ENCODE results near the gene IDH3G. TPM values are rescaled to one million over a fixed set of nuclear protein-coding genes. Genes with fewer than 3 reads are reported as not detected.

The IDH3G gene
- total RNA-seq, 1 donor from 2014 or later = 58.5 TPM

DNA sequence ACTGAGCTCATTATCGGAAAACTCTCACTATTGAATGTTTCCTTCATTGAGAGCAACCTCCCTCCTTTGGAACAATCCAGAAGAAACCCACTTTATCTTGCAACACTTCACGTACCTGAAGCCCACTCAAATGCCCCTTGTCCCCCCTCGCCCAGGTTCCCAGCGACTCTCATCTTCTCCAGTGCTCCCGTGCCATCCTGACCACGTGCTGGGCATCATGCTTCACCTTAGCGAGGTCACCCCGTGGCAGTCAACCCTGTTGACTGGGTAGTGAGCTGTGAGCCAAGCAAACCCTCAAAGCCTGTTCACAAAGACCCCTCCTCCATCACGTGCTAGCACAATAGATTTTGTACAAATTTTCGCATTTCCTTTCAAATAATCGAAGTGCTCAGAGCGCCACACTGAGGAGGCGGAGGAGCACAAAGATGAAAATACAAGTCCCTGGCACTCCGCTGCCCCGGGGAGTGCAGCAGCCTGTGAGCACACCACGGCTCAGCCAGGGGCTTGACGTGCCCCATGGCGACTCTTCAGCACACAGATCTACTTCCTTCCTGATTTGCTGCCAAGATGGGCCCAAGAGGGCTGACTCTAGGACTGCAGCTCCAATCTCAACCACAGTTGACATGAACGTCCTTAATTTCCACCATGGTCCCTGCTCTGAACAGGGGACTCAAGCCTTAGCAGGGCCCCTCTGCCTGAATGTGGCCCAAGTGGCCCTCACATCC, 20.6 kb upstream of the IDH3G start:
- intact Hi-C loops (cut with micrococcal nuclease) = loop anchor here (5.0 kb wide), 1 partner anchor 113 kb away; the partner anchor contains the start of gene ARHGAP4
- DNase-seq = no peak
- peaks cover 12% of the 10 kb centered on the region for H3K27me3 Mint-ChIP-seq
- ChIA-PET CTCF (no interaction called here), POLR2A (no interaction called here)
- no peaks in the 10 kb centered on the region for H3K9me3 Mint-ChIP-seq
- TF ChIP-seq, protein P1, sequence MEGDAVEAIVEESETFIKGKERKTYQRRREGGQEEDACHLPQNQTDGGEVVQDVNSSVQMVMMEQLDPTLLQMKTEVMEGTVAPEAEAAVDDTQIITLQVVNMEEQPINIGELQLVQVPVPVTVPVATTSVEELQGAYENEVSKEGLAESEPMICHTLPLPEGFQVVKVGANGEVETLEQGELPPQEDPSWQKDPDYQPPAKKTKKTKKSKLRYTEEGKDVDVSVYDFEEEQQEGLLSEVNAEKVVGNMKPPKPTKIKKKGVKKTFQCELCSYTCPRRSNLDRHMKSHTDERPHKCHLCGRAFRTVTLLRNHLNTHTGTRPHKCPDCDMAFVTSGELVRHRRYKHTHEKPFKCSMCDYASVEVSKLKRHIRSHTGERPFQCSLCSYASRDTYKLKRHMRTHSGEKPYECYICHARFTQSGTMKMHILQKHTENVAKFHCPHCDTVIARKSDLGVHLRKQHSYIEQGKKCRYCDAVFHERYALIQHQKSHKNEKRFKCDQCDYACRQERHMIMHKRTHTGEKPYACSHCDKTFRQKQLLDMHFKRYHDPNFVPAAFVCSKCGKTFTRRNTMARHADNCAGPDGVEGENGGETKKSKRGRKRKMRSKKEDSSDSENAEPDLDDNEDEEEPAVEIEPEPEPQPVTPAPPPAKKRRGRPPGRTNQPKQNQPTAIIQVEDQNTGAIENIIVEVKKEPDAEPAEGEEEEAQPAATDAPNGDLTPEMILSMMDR (IDR thresholded peaks at IDR 0.05) = no peak
- H3K4me1 Mint-ChIP-seq = peaks cover 7% of the 10 kb centered on the region
- no peaks in the 10 kb centered on the region for H3K36me3 Mint-ChIP-seq (ENCODE audit: low read depth)
- no peak for ATAC-seq (ENCODE audit: low read depth)
- H3K4me3 Mint-ChIP-seq = no peak overlapping the region
- peak overlapping the region; percentile 35 for H3K27ac Mint-ChIP-seq

DNA sequence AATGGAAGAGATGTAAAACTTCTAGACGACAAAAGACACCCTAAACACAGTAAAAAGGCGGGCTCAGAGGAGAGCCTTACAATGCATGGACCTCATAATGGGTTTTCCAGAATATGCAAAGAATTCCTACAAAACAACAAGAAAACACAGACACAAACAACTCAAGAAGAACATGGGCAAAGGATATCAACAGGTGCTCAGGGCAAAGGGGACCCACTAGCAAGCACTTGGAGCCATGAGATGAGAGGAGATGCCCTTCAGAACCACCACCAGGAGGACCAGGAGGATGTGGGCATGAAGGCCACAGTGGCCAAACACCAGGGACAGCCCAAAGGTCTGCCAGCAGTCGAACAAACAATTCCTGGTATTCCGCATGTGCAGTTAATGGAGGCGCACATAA, 19.0 kb upstream of the IDH3G start:
- CTCF ChIA-PET = no interaction called here
- Mint-ChIP-seq H3K27ac (no peak overlapping the region), H3K4me1 (peaks cover 7% of the 10 kb centered on the region), H3K36me3 (ENCODE audit: low read depth) (no peaks in the 10 kb centered on the region), H3K27me3 (peaks cover 8% of the 10 kb centered on the region), H3K9me3 (no peaks in the 10 kb centered on the region), H3K4me3 (no peak overlapping the region)
- DNase-seq = no peak
- no peak for ATAC-seq (ENCODE audit: low read depth)
- POLR2A ChIA-PET = no interaction called here
- TF ChIP-seq, protein P1 (IDR thresholded peaks at IDR 0.05) = no peak
- intact Hi-C loops (cut with micrococcal nuclease) = no loop called here

DNA sequence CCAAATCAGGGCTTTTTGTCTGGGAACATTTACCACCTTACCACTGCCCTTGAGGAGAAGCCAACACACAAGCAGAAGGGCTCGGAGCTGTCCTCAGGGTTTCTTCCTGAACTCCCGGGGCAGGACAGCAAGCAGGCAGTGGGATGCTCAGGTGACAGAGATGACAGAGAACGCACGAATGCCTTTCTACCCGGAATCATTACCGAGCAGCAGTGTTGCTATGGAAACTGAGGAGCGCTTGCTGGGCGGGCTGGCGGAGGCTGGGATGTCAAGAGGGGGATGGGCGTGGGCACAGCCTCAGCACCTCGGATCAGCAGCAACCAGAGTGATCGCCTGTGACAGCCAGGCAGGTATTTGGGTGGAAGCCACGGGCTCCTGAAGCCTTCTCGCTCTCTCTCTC, 18.0 kb upstream of the IDH3G start:
- Mint-ChIP-seq H3K36me3 (ENCODE audit: low read depth) (no peaks in the 10 kb centered on the region), H3K27me3 (peaks cover 8% of the 10 kb centered on the region), H3K4me3 (no peak overlapping the region), H3K9me3 (no peaks in the 10 kb centered on the region), H3K27ac (no peak overlapping the region), H3K4me1 (peaks cover 7% of the 10 kb centered on the region)
- ATAC-seq (ENCODE audit: low read depth) (no peak), DNase-seq (no peak)
- intact Hi-C loops (cut with micrococcal nuclease) = no loop called here
- ChIA-PET CTCF (no interaction called here), POLR2A (no interaction called here)
- TF ChIP-seq, protein P1 (IDR thresholded peaks at IDR 0.05) = no peak

DNA sequence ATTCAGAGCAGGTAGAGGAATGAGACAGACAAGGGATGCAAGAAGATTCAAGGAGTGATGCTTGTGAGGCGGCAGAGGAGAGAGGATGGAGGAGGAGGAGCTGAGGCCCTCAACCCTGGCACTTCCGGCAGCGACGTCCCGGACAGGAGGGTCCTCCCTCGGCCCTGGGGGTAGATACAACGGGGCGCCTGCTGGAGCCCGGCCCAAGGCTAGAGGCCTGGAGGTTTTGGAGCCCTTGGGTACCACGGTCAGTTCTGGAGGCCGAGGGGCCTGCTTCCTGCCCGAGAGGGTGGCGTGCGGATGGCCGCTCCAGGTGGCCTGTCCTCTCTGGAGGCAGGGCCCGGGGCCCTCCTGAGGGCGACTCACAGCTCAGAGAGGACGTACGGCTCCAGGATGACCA, 13.8 kb upstream of the IDH3G start:
- TF ChIP-seq, protein P1 (IDR thresholded peaks at IDR 0.05) = no peak
- no peaks in the 10 kb centered on the region for H3K27me3 Mint-ChIP-seq
- DNase-seq (no peak), ATAC-seq (ENCODE audit: low read depth) (no peak)
- no peak overlapping the region for H3K27ac Mint-ChIP-seq
- intact Hi-C loops (cut with micrococcal nuclease) = no loop called here
- no peaks in the 10 kb centered on the region for H3K4me1 Mint-ChIP-seq
- no peaks in the 10 kb centered on the region for H3K36me3 Mint-ChIP-seq (ENCODE audit: low read depth)
- no peaks in the 10 kb centered on the region for H3K9me3 Mint-ChIP-seq
- CTCF ChIA-PET = no interaction called here
- no peak overlapping the region for H3K4me3 Mint-ChIP-seq
- POLR2A ChIA-PET = interaction anchor here (0.6 kb wide), 1 partner anchor 34 kb away, joined by 3 read pairs; no protein-coding TSS in a partner anchor

DNA sequence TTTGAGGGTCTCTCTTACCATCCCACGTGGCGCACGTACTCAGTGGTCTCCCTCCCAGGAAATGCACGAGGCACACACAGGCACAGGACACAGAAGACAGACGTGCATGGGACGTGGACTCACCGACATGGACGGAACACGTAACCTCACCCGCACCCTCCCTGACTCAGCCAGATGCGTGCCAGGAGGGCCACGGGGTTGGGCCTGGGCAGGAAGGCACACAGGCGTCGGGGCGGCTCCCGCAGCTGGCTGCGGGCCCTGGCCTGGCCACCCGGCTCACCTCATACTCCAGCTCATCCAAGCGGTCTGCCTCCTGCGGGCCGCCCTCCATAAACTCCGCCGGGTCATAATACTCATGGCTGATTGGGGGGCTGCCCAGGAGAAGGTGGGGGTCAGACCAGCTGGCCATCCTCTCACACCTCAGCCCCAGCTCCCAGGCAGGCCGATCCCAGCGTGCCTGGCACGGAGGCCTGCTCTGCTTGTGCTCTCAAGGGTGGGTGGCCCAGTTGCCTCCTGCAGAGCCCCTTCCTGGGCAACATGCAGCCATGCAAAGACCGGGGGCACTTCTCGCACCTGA, 12.9 kb upstream of the IDH3G start:
- Mint-ChIP-seq H3K27me3 (no peaks in the 10 kb centered on the region), H3K36me3 (ENCODE audit: low read depth) (no peaks in the 10 kb centered on the region), H3K9me3 (no peaks in the 10 kb centered on the region), H3K4me1 (no peaks in the 10 kb centered on the region), H3K4me3 (no peak overlapping the region), H3K27ac (no peak overlapping the region)
- DNase-seq = no peak
- intact Hi-C loops (cut with micrococcal nuclease) = no loop called here
- TF ChIP-seq, protein P1 (IDR thresholded peaks at IDR 0.05) = no peak
- ChIA-PET CTCF (no interaction called here), POLR2A (no interaction called here)
- ATAC-seq (ENCODE audit: low read depth) = no peak

Data from activated B cell treated with CpG ODN at 0.5 μM for 24 hours (primary cell).